ENCODE measurements around the gene CTTN. TPM values are rescaled to one million over a fixed set of nuclear protein-coding genes. Genes with fewer than 3 reads are reported as not detected.

CTTN gene
- total RNA-seq, 3 donors from 2014 or later, result 223 to 314 (median 280) TPM

- Histone ChIP-seq H3K4me1 (ENCODE audit: low read depth) (no peaks in the 10 kb centered on the region), H3K36me3 (ENCODE audit: low read depth) (peaks cover 5% of the 10 kb centered on the region), H3K4me3 (no peak overlapping the region), H3K9me3 (no peaks in the 10 kb centered on the region)
- intact Hi-C loops (cut with DNase I, micrococcal nuclease), result no loop called here
- DNase-seq (no peak), ATAC-seq (no peak)
- TF ChIP-seq CTCF (IDR thresholded peaks at IDR 0.05), result no peak
These were observed 26.5 kb downstream of the CTTN start for GRCh38 chr11:70424765-70425344.

- no peaks in the 10 kb centered on the region for H3K4me1 ChIP-seq (ENCODE audit: low read depth)
- DNase-seq (no peak), ATAC-seq (no peak)
- H3K36me3 ChIP-seq (ENCODE audit: low read depth), result no peaks in the 10 kb centered on the region
- H3K4me3 ChIP-seq, result no peak overlapping the region
- intact Hi-C loops (cut with DNase I, micrococcal nuclease), result no loop called here
- no peaks in the 10 kb centered on the region for H3K9me3 ChIP-seq
- no peak for TF ChIP-seq CTCF (IDR thresholded peaks at IDR 0.05)
These were observed 29.1 kb downstream of the CTTN start for GRCh38 chr11:70427436-70427835.

GRCh38 chr11:70428701-70429427 is 30.5 kb downstream of the CTTN start:
- Histone ChIP-seq H3K9me3 (no peaks in the 10 kb centered on the region), H3K36me3 (ENCODE audit: low read depth) (no peaks in the 10 kb centered on the region), H3K4me3 (no peak overlapping the region), H3K4me1 (ENCODE audit: low read depth) (no peaks in the 10 kb centered on the region)
- intact Hi-C loops (cut with DNase I, micrococcal nuclease), result no loop called here
- no peak for DNase-seq
- no peak for TF ChIP-seq CTCF (IDR thresholded peaks at IDR 0.05)
- ATAC-seq, result no peak

GRCh38 chr11:70429428-70429705 is 31.0 kb downstream of the CTTN start:
- intact Hi-C loops (cut with DNase I, micrococcal nuclease), result no loop called here
- TF ChIP-seq CTCF (IDR thresholded peaks at IDR 0.05), result no peak
- ATAC-seq (no peak), DNase-seq (no peak)
- Histone ChIP-seq H3K4me1 (ENCODE audit: low read depth) (no peaks in the 10 kb centered on the region), H3K9me3 (no peaks in the 10 kb centered on the region), H3K4me3 (no peak overlapping the region), H3K36me3 (ENCODE audit: low read depth) (peaks cover 1% of the 10 kb centered on the region)

GRCh38 chr11:70429724-70430521 is 31.6 kb downstream of the CTTN start:
- intact Hi-C loops (cut with DNase I, micrococcal nuclease), result no loop called here
- peaks cover 4% of the 10 kb centered on the region for H3K36me3 ChIP-seq (ENCODE audit: low read depth)
- no peak for TF ChIP-seq CTCF (IDR thresholded peaks at IDR 0.05)
- DNase-seq (no peak), ATAC-seq (no peak)
- H3K9me3 ChIP-seq, result no peaks in the 10 kb centered on the region
- no peak overlapping the region for H3K4me3 ChIP-seq
- H3K4me1 ChIP-seq (ENCODE audit: low read depth), result no peaks in the 10 kb centered on the region

Data from mucosa of descending colon (tissue), 3 donors.